Measurements from ENCODE around the gene LRRFIP1.

GRCh38 chr2:237743561-237744269 lies 116.3 kb downstream of the LRRFIP1 start:
- TF ChIP-seq CTCF (CRISPR knock-in tag; IDR thresholded peaks at IDR 0.05) (peak; percentile 31; the same call in 1 of the 2 replicates), MZF1 (CRISPR knock-in tag; IDR thresholded peaks at IDR 0.05; ENCODE audit: borderline replicate concordance) (no peak), ZFP1 (CRISPR knock-in tag; IDR thresholded peaks at IDR 0.05) (peak; percentile 29; the same call in 1 of the 2 replicates), ZBTB43 (CRISPR knock-in tag; conservative IDR thresholded peaks at IDR 0.05) (0 out of 2 replicates have a peak, but pooled peaks have one; percentile 35), ZNF407 (CRISPR knock-in tag; IDR thresholded peaks at IDR 0.05; ENCODE audit: not compliant biosample characterization) (no peak), ZFP90 (CRISPR knock-in tag; IDR thresholded peaks at IDR 0.05; ENCODE audit: borderline replicate concordance) (peak; percentile 41; the same call in 1 of the 2 replicates), TAF1 (CRISPR knock-in tag; IDR thresholded peaks at IDR 0.05) (no peak), ZNF576 (CRISPR knock-in tag; IDR thresholded peaks at IDR 0.05) (no peak), MEIS2 (CRISPR knock-in tag; IDR thresholded peaks at IDR 0.05) (no peak), ZNF333 (CRISPR knock-in tag; IDR thresholded peaks at IDR 0.05; ENCODE audit: borderline replicate concordance) (no peak), ZNF264 (CRISPR knock-in tag; IDR thresholded peaks at IDR 0.05) (0 out of 2 replicates have a peak, but pooled peaks have one; percentile 52), ZHX1 (CRISPR knock-in tag; IDR thresholded peaks at IDR 0.05; ENCODE audit: low read depth) (no peak)

All from HepG2 (cell line).